H1 (cell line): ENCODE results near the gene ASCC2. TPM values are rescaled to one million over a fixed set of nuclear protein-coding genes. Genes with fewer than 3 reads are reported as not detected.

ENCODE experiments used
- ASH2L ChIP-seq: fragments of 200-600, 300-600 bp; sonication (generic); IDR thresholded peaks from one replicate; pipeline ENCODE4 v1.7.1; 2017; ENCODE audit warnings: low read length
- BACH1 ChIP-seq: IDR thresholded peaks from 2 replicates; pipeline ENCODE4 v1.6.1; 2012; ENCODE audit warnings: low read length, improper control_type of control experiment
- BRCA1 ChIP-seq: IDR thresholded peaks from 2 replicates; pipeline ENCODE4 v1.6.1; 2012; ENCODE audit warnings: low read depth, low read length, improper control_type of control experiment
- CBX5 ChIP-seq: fragments of 300-800, 300-1000 bp; sonication (generic); IDR thresholded peaks from 2 replicates; pipeline ENCODE4 v1.7.1; 2016; ENCODE audit warnings: antibody characterized with exemption, low read length, low read depth
- CTBP2 ChIP-seq: IDR thresholded peaks from 2 replicates; pipeline ENCODE4 v1.7.0; 2011; ENCODE audit warnings: borderline replicate concordance, mild to moderate bottlenecking, moderate library complexity, mixed read lengths, low read length; ENCODE audit not compliant: insufficient read depth, insufficient read length
- CTCF ChIP-seq, 3 experiments: IDR thresholded peaks; 1 replicate in 2 of 3; 2 replicates in 1 of 3; pipeline versions ENCODE4 v1.5.1 to v1.6.1; 2011; ENCODE audit warnings: low read length in 3 of 3, mild to moderate bottlenecking in 3 of 3, inconsistent platforms in 2 of 3, low read depth in 1 of 3, moderate library complexity in 1 of 3; ENCODE audit not compliant: insufficient read depth in 1 of 3; ENCODE audit errors: control extremely low read depth in 1 of 3
- EGR1 ChIP-seq: IDR thresholded peaks from 2 replicates; pipeline ENCODE4 v1.6.1; 2011; ENCODE audit warnings: low read depth, low read length, borderline replicate concordance
- EP300 ChIP-seq, 2 experiments: IDR thresholded peaks; 1 replicate in 1 of 2; 2 replicates in 1 of 2; pipeline ENCODE4 v1.6.1; 2011 to 2012; ENCODE audit warnings: low read depth in 2 of 2, low read length in 2 of 2, mild to moderate bottlenecking in 2 of 2, borderline replicate concordance in 1 of 2, inconsistent platforms in 1 of 2, moderate library complexity in 1 of 2
- KDM4A ChIP-seq: IDR thresholded peaks from one replicate; pipeline ENCODE4 v1.7.1; 2012; ENCODE audit warnings: low read depth, mild to moderate bottlenecking, moderate library complexity, low read length, inconsistent platforms; ENCODE audit not compliant: severe bottlenecking
- MAFK ChIP-seq: IDR thresholded peaks from 2 replicates; pipeline ENCODE4 v1.6.1; 2012; ENCODE audit warnings: low read depth, mild to moderate bottlenecking, improper control_type of control experiment, low read length
- NANOG ChIP-seq: IDR thresholded peaks from 2 replicates; pipeline ENCODE4 v1.6.1; 2011; ENCODE audit warnings: low read length, low read depth, mild to moderate bottlenecking, inconsistent platforms; ENCODE audit not compliant: insufficient read depth, poor library complexity, severe bottlenecking
- NRF1 ChIP-seq: IDR thresholded peaks from 2 replicates; pipeline ENCODE4 v1.6.1; 2011; ENCODE audit warnings: mild to moderate bottlenecking, low read depth, low read length, improper control_type of control experiment
- POLR2A ChIP-seq, 2 experiments: IDR thresholded peaks; 1 replicate in 1 of 2; 2 replicates in 1 of 2; pipeline ENCODE4 v1.6.1; 2011; ENCODE audit warnings: low read depth in 2 of 2, low read length in 2 of 2, mild to moderate bottlenecking in 2 of 2; ENCODE audit errors: control extremely low read depth in 1 of 2
- POLR2AphosphoS5 ChIP-seq: IDR thresholded peaks from 2 replicates; pipeline ENCODE4 v1.6.1; 2011; ENCODE audit warnings: low read depth, low read length
- RAD21 ChIP-seq, 2 experiments: IDR thresholded peaks in 1 of 2; conservative IDR thresholded peaks in 1 of 2; 2 replicates each; pipeline ENCODE4 v1.6.1; 2011; ENCODE audit warnings: low read depth in 2 of 2, low read length in 2 of 2, improper control_type of control experiment in 1 of 2, inconsistent platforms in 1 of 2, mild to moderate bottlenecking in 1 of 2, moderate library complexity in 1 of 2
- RNF2 ChIP-seq: fragments of 200-900, 300-1000 bp; sonication (generic); IDR thresholded peaks from 2 replicates; pipeline ENCODE4 v1.7.1; 2016; ENCODE audit warnings: borderline replicate concordance, low read depth, mild to moderate bottlenecking, antibody characterized with exemption, low read length; ENCODE audit not compliant: poor library complexity, severe bottlenecking; ENCODE audit errors: missing control alignments
- RXRA ChIP-seq: IDR thresholded peaks from 2 replicates; pipeline ENCODE4 v1.6.1; 2011; ENCODE audit warnings: low read depth, mild to moderate bottlenecking, low read length, moderate library complexity; ENCODE audit not compliant: insufficient read depth
- TCF12 ChIP-seq: IDR thresholded peaks from 2 replicates; pipeline ENCODE4 v1.6.1; 2011; ENCODE audit warnings: low read depth, mild to moderate bottlenecking, low read length
- TEAD4 ChIP-seq: IDR thresholded peaks from 2 replicates; pipeline ENCODE4 v1.6.1; 2012; ENCODE audit warnings: low read depth, low read length, inconsistent platforms, mixed read lengths
- YY1 ChIP-seq: IDR thresholded peaks from 2 replicates; pipeline ENCODE4 v1.6.1; 2011; ENCODE audit warnings: low read depth, mild to moderate bottlenecking, low read length
- ZNF274 ChIP-seq: IDR thresholded peaks from 2 replicates; pipeline ENCODE4 v1.7.0; 2012; ENCODE audit warnings: low read length, borderline replicate concordance; ENCODE audit errors: extremely low read depth
- polyA plus RNA-seq, 7 experiments: library from polyadenylated mRNA; depleted of rRNA in 3 of 7; stranded (reverse) in 5 of 7; unstranded in 2 of 7; fragments of >200 nt in 5 of 7; fragments of 200-250 nt in 2 of 7; gene quantifications; 1 replicate in 5 of 7; 2 replicates in 1 of 7; 4 replicates in 1 of 7; pipeline versions ENCODE4 v1.2.1 to v1.2.3, GENCODE V29; 2011 to 2013; ENCODE audit warnings: missing spikeins in 2 of 7, mixed read lengths in 2 of 7
- total RNA-seq: library from RNA; stranded (reverse); fragmentation: NEBNext Ultra II Directional; extraction: Animal tissue kit (Norgen Biotek cat#: 25700); gene quantifications from 2 replicates; pipeline ENCODE4 v1.2.1, GENCODE V29; 2021

The ASCC2 gene
- total and polyA plus RNA-seq, 2 of the 8 experiments (the other 6 are each of a cell fraction or from before 2014, with no cell fraction given) = 35.0 to 35.8 TPM

- no peak for TF ChIP-seq EP300 (IDR thresholded peaks at IDR 0.05; ENCODE audit: borderline replicate concordance in 1 of 2, low read depth in 2 of 2, low read length in 2 of 2)
- peak; percentile 26; the same call in 1 of the 2 replicates for TF ChIP-seq POLR2AphosphoS5
- no peak for TF ChIP-seq MAFK
- TF ChIP-seq ASH2L = peak; percentile 97
- no peak for TF ChIP-seq EGR1
- peak; percentile 66 for TF ChIP-seq KDM4A
- TF ChIP-seq RNF2 = no peak
- no peak for TF ChIP-seq TCF12
- no peak; a peak in 1 of 4 replicates for TF ChIP-seq RAD21 (IDR thresholded peaks at IDR 0.05 in 1 of 2, conservative IDR thresholded peaks at IDR 0.05 in 1 of 2; ENCODE audit: low read depth in 2 of 2, low read length in 2 of 2)
- no peak for TF ChIP-seq BRCA1
- TF ChIP-seq ZNF274 = no peak
- 0 out of 3 replicates have a peak, but pooled peaks of 1 of the 2 experiments have one; percentile 38 for TF ChIP-seq POLR2A (IDR thresholded peaks at IDR 0.05; ENCODE audit: control extremely low read depth in 1 of 2, low read depth in 2 of 2, low read length in 2 of 2)
- TF ChIP-seq NANOG = no peak
- TF ChIP-seq RXRA = no peak
- TF ChIP-seq CBX5 = no peak
- peak; percentile 91 for TF ChIP-seq YY1
- TF ChIP-seq NRF1 = no peak
- peak in 1 of 3 experiments; percentile 7; a peak in 1 of 4 replicates for TF ChIP-seq CTCF (IDR thresholded peaks at IDR 0.05; ENCODE audit: control extremely low read depth in 1 of 3, insufficient read depth in 1 of 3, low read depth in 1 of 3, low read length in 3 of 3)
- no peak for TF ChIP-seq TEAD4
- 0 out of 2 replicates have a peak, but pooled peaks have one; percentile 20 for TF ChIP-seq BACH1
- no peak for TF ChIP-seq CTBP2
These were observed 45.1 kb upstream of the ASCC2 start, which contains the start of gene MTMR3 (continued) for GRCh38 chr22:29883045-29883774.
